ENCODE results near the gene HDAC5.
A peak's percentile ranks its signal among the peaks of the same experiment; 100 is the strongest.

Gene HDAC5

GRCh38 chr17:44113868-44114840, 9.3 kb downstream of the HDAC5 start:
- Histone ChIP-seq H3K9ac (no peak overlapping the region), H3K79me2 (ENCODE audit: insufficient read depth, low read depth) (peaks cover 47% of the 10 kb centered on the region; the same call in 1 of the 2 replicates), H3K27me3 (ENCODE audit: insufficient read depth, low read depth) (no peaks in the 10 kb centered on the region), H3K36me3 (ENCODE audit: insufficient read depth) (no peaks in the 10 kb centered on the region), H3K4me3 (IDR thresholded peaks at IDR 0.05; ENCODE audit: insufficient read depth, low read depth, low read length) (no peak overlapping the region), H3K27ac (no peak overlapping the region), H4K20me1 (ENCODE audit: insufficient read depth) (no peaks in the 10 kb centered on the region), H3K4me1 (ENCODE audit: low read depth, poor library complexity, severe bottlenecking) (peaks cover 40% of the 10 kb centered on the region), H3K4me2 (no peak overlapping the region), H2AFZ (ENCODE audit: low read depth) (no peak overlapping the region)
- TF ChIP-seq CTCF (conservative IDR thresholded peaks at IDR 0.05; ENCODE audit: low read depth, low read length) = no peak

- H3K36me3 ChIP-seq (ENCODE audit: insufficient read depth) = no peaks in the 10 kb centered on the region
- no peak overlapping the region for H3K9ac ChIP-seq
- peaks cover 53% of the 10 kb centered on the region; the same call in 1 of the 2 replicates for H3K79me2 ChIP-seq (ENCODE audit: insufficient read depth, low read depth)
- TF ChIP-seq CTCF (conservative IDR thresholded peaks at IDR 0.05; ENCODE audit: low read depth, low read length) = no peak
- no peak overlapping the region for H2AFZ ChIP-seq (ENCODE audit: low read depth)
- peaks cover 47% of the 10 kb centered on the region for H3K4me1 ChIP-seq (ENCODE audit: low read depth, poor library complexity, severe bottlenecking)
- H3K4me2 ChIP-seq = peak overlapping the region; percentile 5; the same call in 1 of the 2 replicates
- H3K4me3 ChIP-seq (IDR thresholded peaks at IDR 0.05; ENCODE audit: insufficient read depth, low read depth, low read length) = no peak overlapping the region
- H3K27ac ChIP-seq = no peak overlapping the region
- H4K20me1 ChIP-seq (ENCODE audit: insufficient read depth) = no peaks in the 10 kb centered on the region
- no peaks in the 10 kb centered on the region for H3K27me3 ChIP-seq (ENCODE audit: insufficient read depth, low read depth)
These were observed 10.1 kb downstream of the HDAC5 start for GRCh38 chr17:44113382-44113781.

- H3K4me2 ChIP-seq = peak overlapping the region; percentile 100
- no peak overlapping the region for H3K9ac ChIP-seq
- H3K4me1 ChIP-seq (ENCODE audit: low read depth, poor library complexity, severe bottlenecking) = peaks cover 50% of the 10 kb centered on the region
- no peak for TF ChIP-seq CTCF (conservative IDR thresholded peaks at IDR 0.05; ENCODE audit: low read depth, low read length)
- no peaks in the 10 kb centered on the region for H3K36me3 ChIP-seq (ENCODE audit: insufficient read depth)
- H2AFZ ChIP-seq (ENCODE audit: low read depth) = no peak overlapping the region
- no peak overlapping the region for H3K4me3 ChIP-seq (IDR thresholded peaks at IDR 0.05; ENCODE audit: insufficient read depth, low read depth, low read length)
- H4K20me1 ChIP-seq (ENCODE audit: insufficient read depth) = no peaks in the 10 kb centered on the region
- no peaks in the 10 kb centered on the region for H3K27me3 ChIP-seq (ENCODE audit: insufficient read depth, low read depth)
- peak overlapping the region; percentile 21; the same call in 1 of the 2 replicates for H3K27ac ChIP-seq
- H3K79me2 ChIP-seq (ENCODE audit: insufficient read depth, low read depth) = peaks cover 53% of the 10 kb centered on the region; the same call in 1 of the 2 replicates
These were observed 10.9 kb downstream of the HDAC5 start for GRCh38 chr17:44112284-44113280.

GRCh38 chr17:44111777-44112176, 11.7 kb downstream of the HDAC5 start:
- H3K27me3 ChIP-seq (ENCODE audit: insufficient read depth, low read depth) = no peaks in the 10 kb centered on the region
- no peaks in the 10 kb centered on the region for H3K36me3 ChIP-seq (ENCODE audit: insufficient read depth)
- no peak overlapping the region for H2AFZ ChIP-seq (ENCODE audit: low read depth)
- peak overlapping the region; percentile 56; the same call in 1 of the 2 replicates for H3K9ac ChIP-seq
- H3K4me2 ChIP-seq = peak overlapping the region; percentile 100
- no peak for TF ChIP-seq CTCF (conservative IDR thresholded peaks at IDR 0.05; ENCODE audit: low read depth, low read length)
- H3K27ac ChIP-seq = peak overlapping the region; percentile 38; the same call in 1 of the 2 replicates
- peaks cover 57% of the 10 kb centered on the region; the same call in 1 of the 2 replicates for H3K79me2 ChIP-seq (ENCODE audit: insufficient read depth, low read depth)
- H4K20me1 ChIP-seq (ENCODE audit: insufficient read depth) = no peaks in the 10 kb centered on the region
- H3K4me1 ChIP-seq (ENCODE audit: low read depth, poor library complexity, severe bottlenecking) = peaks cover 50% of the 10 kb centered on the region
- H3K4me3 ChIP-seq (IDR thresholded peaks at IDR 0.05; ENCODE audit: insufficient read depth, low read depth, low read length) = no peak overlapping the region

Data from KMS-11 (cell line).